CD14-positive monocyte (primary cell): Measurements from ENCODE around the gene SFT2D2. TPM values are rescaled to one million over a fixed set of nuclear protein-coding genes. Genes with fewer than 3 reads are reported as not detected.

Experiments used
- DNase-seq, 3 donors: peaks; one replicate each; pipeline ENCODE4 v3.0.0-alpha.2; 2011 to 2022
- H2AFZ ChIP-seq: 2 replicates; pipeline ENCODE4 v1.6.0; 2012; ENCODE audit warnings: mild to moderate bottlenecking, low read depth, low read length, inconsistent platforms; ENCODE audit not compliant: insufficient read depth, poor library complexity, severe bottlenecking
- H3K27ac ChIP-seq, 2 donors: 1 replicate in 1 of 2; 2 replicates in 1 of 2; pipeline ENCODE4 v1.5.1; 2012 to 2013; ENCODE audit warnings: low read length in 2 of 2, control low read depth in 1 of 2, inconsistent platforms in 1 of 2, low read depth in 1 of 2, mild to moderate bottlenecking in 1 of 2
- H3K27me3 ChIP-seq, 2 donors: one replicate each; pipeline versions ENCODE4 v1.6.0 to v1.6.1; 2011 to 2013; ENCODE audit warnings: low read length in 2 of 2; ENCODE audit not compliant: control insufficient read depth in 2 of 2, insufficient read depth in 2 of 2
- H3K36me3 ChIP-seq, 2 donors: replicated peaks in 1 of 2; 1 replicate in 1 of 2; 2 replicates in 1 of 2; pipeline versions ENCODE4 v1.5.1 to v1.6.1; 2012 to 2013; ENCODE audit warnings: low read length in 2 of 2, control low read depth in 1 of 2, inconsistent platforms in 1 of 2, mild to moderate bottlenecking in 1 of 2; ENCODE audit not compliant: insufficient read depth in 2 of 2, control insufficient read depth in 1 of 2
- H3K4me1 ChIP-seq, 2 donors: 1 replicate in 1 of 2; 2 replicates in 1 of 2; pipeline versions ENCODE4 v1.5.1 to v1.6.1; 2012 to 2013; ENCODE audit warnings: low read length in 2 of 2, control low read depth in 1 of 2, inconsistent platforms in 1 of 2, mild to moderate bottlenecking in 1 of 2, moderate library complexity in 1 of 2; ENCODE audit not compliant: insufficient read depth in 2 of 2, control insufficient read depth in 1 of 2
- H3K4me2 ChIP-seq: replicated peaks from 2 replicates; pipeline ENCODE3; 2012; ENCODE audit warnings: low read length, moderate library complexity, mild to moderate bottlenecking; ENCODE audit not compliant: poor library complexity, severe bottlenecking; ENCODE audit errors: extremely low read depth
- H3K4me3 ChIP-seq, 3 experiments: fragments of 200-600 bp in 1 of 3; sonication (generic) in 1 of 3; replicated peaks in 1 of 3; 1 replicate in 2 of 3; 2 replicates in 1 of 3; pipeline ENCODE4 v1.5.1; 2011 to 2013; ENCODE audit warnings: low read length in 3 of 3, mild to moderate bottlenecking in 3 of 3, control low read depth in 2 of 3, low read depth in 2 of 3, inconsistent platforms in 1 of 3, moderate library complexity in 1 of 3
- H3K79me2 ChIP-seq: 2 replicates; pipeline ENCODE4 v1.6.0; 2012; ENCODE audit warnings: mild to moderate bottlenecking, control low read depth, inconsistent platforms, low read length, moderate library complexity; ENCODE audit not compliant: insufficient read depth
- H3K9ac ChIP-seq: 2 replicates; pipeline ENCODE4 v1.6.0; 2017; ENCODE audit warnings: low read length, mild to moderate bottlenecking; ENCODE audit not compliant: insufficient read depth, poor library complexity, severe bottlenecking
- H3K9me3 ChIP-seq, 2 donors: replicated peaks in 1 of 2; 1 replicate in 1 of 2; 2 replicates in 1 of 2; pipeline versions ENCODE4 v1.5.1 to v1.6.1; 2012 to 2013; ENCODE audit warnings: low read length in 2 of 2, control low read depth in 1 of 2; ENCODE audit not compliant: control insufficient read depth in 1 of 2, insufficient read depth in 1 of 2
- H4K20me1 ChIP-seq: 2 replicates; pipeline ENCODE4 v1.6.0; 2012; ENCODE audit warnings: mild to moderate bottlenecking, low read length, control low read depth, moderate library complexity; ENCODE audit not compliant: insufficient read depth
- H3K27ac Mint-ChIP-seq, 7 donors: one replicate each; pipeline ENCODE4 v1.8.0; 2020; ENCODE audit warnings: mild to moderate bottlenecking in 7 of 7, mixed read lengths in 7 of 7, moderate library complexity in 6 of 7, inconsistent platforms in 2 of 7
- H3K27me3 Mint-ChIP-seq, 3 donors: one replicate each; pipeline ENCODE4 v1.8.0; 2021 to 2022; ENCODE audit warnings: low read depth in 3 of 3, mild to moderate bottlenecking in 3 of 3, mixed read lengths in 3 of 3, moderate library complexity in 3 of 3, inconsistent platforms in 1 of 3
- H3K36me3 Mint-ChIP-seq, 2 donors: one replicate each; pipeline ENCODE4 v1.8.0; 2020; ENCODE audit warnings: mixed read lengths in 2 of 2, inconsistent platforms in 1 of 2, mild to moderate bottlenecking in 1 of 2
- H3K4me1 Mint-ChIP-seq: one replicate; pipeline ENCODE4 v1.8.0; 2020; ENCODE audit warnings: mild to moderate bottlenecking, mixed read lengths
- H3K4me3 Mint-ChIP-seq, 2 donors: one replicate each; pipeline ENCODE4 v1.8.0; 2020; ENCODE audit warnings: mild to moderate bottlenecking in 2 of 2, mixed read lengths in 2 of 2, moderate library complexity in 1 of 2
- H3K9me3 Mint-ChIP-seq, 7 donors: one replicate each; pipeline ENCODE4 v1.8.0; 2020 to 2022; ENCODE audit warnings: mixed read lengths in 7 of 7, mild to moderate bottlenecking in 6 of 7, moderate library complexity in 6 of 7, inconsistent platforms in 2 of 7
- CTCF ChIP-seq: fragments of 200-600 bp; IDR thresholded peaks from one replicate; pipeline ENCODE4 v1.8.0; 2022; ENCODE audit warnings: antibody characterized with exemption, mild to moderate bottlenecking
- WGBS: methylation state at CpG from one replicate; pipeline ENCODE4 v1.1.5; 2013; ENCODE audit warnings: missing lambda C conversion rate; ENCODE audit not compliant: insufficient coverage; 5-methylcytosine and 5-hydroxymethylcytosine counted together
- intact Hi-C, 2 donors: fragments of 100-400 bp; cut with micrococcal nuclease; formaldehyde crosslinking; loops; one replicate each; pipeline versions ENCODE4 v1.15.0 to v1.15.1; 2023
- polyA plus RNA-seq, 3 donors: library from polyadenylated mRNA; depleted of rRNA in 1 of 3; unstranded in 2 of 3; stranded (reverse) in 1 of 3; fragments of 300-500 nt in 2 of 3; fragments of >200 nt in 1 of 3; fragmentation: Illumina TruSeq in 2 of 3; gene quantifications; 1 replicate in 2 of 3; 2 replicates in 1 of 3; pipeline ENCODE4 v1.2.3, GENCODE V29; 2012 to 2021

The SFT2D2 gene
- polyA plus RNA-seq, 3 donors = 23.7 to 46.6 (median 34.9) TPM

- Histone ChIP-seq H3K4me1 (no peaks in the 10 kb centered on the region), H3K4me2 (no peak overlapping the region), H3K36me3 (peaks cover 12 to 85% of the 10 kb centered on the region in 2 donors), H3K9ac (no peak overlapping the region), H3K9me3 (peaks cover 13 to 14% of the 10 kb centered on the region in 2 donors), H3K27me3 (no peaks in the 10 kb centered on the region), H4K20me1 (peaks cover 67% of the 10 kb centered on the region), H3K79me2 (peaks cover 34% of the 10 kb centered on the region), H2AFZ (no peak overlapping the region), H3K27ac (no peak overlapping the region), H3K4me3 (no peak overlapping the region)
- Mint-ChIP-seq H3K27ac (no peak overlapping the region), H3K27me3 (no peaks in the 10 kb centered on the region), H3K36me3 (peaks cover 65 to 86% of the 10 kb centered on the region in 2 donors), H3K4me3 (no peak overlapping the region), H3K4me1 (no peaks in the 10 kb centered on the region), H3K9me3 (peaks cover 8 to 26% (median 21%) of the 10 kb centered on the region in 7 donors)
- intact Hi-C loops = no loop called here
- no peak for TF ChIP-seq CTCF
- 100% methylated on average over 1 of the region's 2 CpGs for WGBS
- DNase-seq = no peak
These were observed 30.4 kb downstream of the SFT2D2 start for GRCh38 chr1:168256164-168256563.

- H3K27ac Mint-ChIP-seq = no peak overlapping the region
- no peak overlapping the region for H3K27ac ChIP-seq
- peaks cover 68% of the 10 kb centered on the region for H4K20me1 ChIP-seq
- H3K4me3 Mint-ChIP-seq = no peak overlapping the region
- no peak overlapping the region for H3K4me3 ChIP-seq
- peaks cover 65 to 89% of the 10 kb centered on the region in 2 donors for H3K36me3 Mint-ChIP-seq
- H3K9ac ChIP-seq = no peak overlapping the region
- peaks cover 26% of the 10 kb centered on the region for H3K79me2 ChIP-seq
- peaks cover 8 to 87% of the 10 kb centered on the region in 2 donors for H3K36me3 ChIP-seq
- H2AFZ ChIP-seq = no peak overlapping the region
- no peaks in the 10 kb centered on the region for H3K4me1 Mint-ChIP-seq
- no peaks in the 10 kb centered on the region for H3K27me3 Mint-ChIP-seq
- peaks cover 8 to 26% (median 21%) of the 10 kb centered on the region in 7 donors for H3K9me3 Mint-ChIP-seq
- TF ChIP-seq CTCF = no peak
- H3K4me1 ChIP-seq = no peaks in the 10 kb centered on the region
- intact Hi-C loops = no loop called here
- DNase-seq = no peak
- WGBS = no CpG with 5 or more reads among the region's 2 CpGs
- peaks cover 13 to 14% of the 10 kb centered on the region in 2 donors for H3K9me3 ChIP-seq
- no peaks in the 10 kb centered on the region for H3K27me3 ChIP-seq
- no peak overlapping the region for H3K4me2 ChIP-seq
These were observed 31.6 kb downstream of the SFT2D2 start for GRCh38 chr1:168257397-168257796.
